Caco-2 (cell line): ENCODE measurements around the gene NRXN2. TPM values are rescaled to one million over a fixed set of nuclear protein-coding genes. Genes with fewer than 3 reads are reported as not detected.

ENCODE experiments used
- BruUV-seq: library from RNA; stranded (reverse); fragments of 400-500 nt; replicated peaks from 2 replicates; lab custom pipeline; 2021; lab: Mats Ljungman, UMichigan
- CTCF ChIA-PET: fragments of 300-600 bp; sonication (Branson Sonifier 250); formaldehyde crosslinking; loops from one replicate; lab custom pipeline; 2022; ENCODE audit warnings: antibody characterized with exemption; lab: Charles Lee
- POLR2A ChIA-PET: fragments of 300-600 bp; sonication (Branson Sonifier 250); formaldehyde crosslinking; loops from one replicate; lab custom pipeline; 2022; ENCODE audit warnings: antibody characterized with exemption; lab: Charles Lee
- DNase-seq, 2 experiments: peaks; one replicate each; pipeline versions ENCODE4 v3.0.0 to v3.0.0-alpha.2; 2020 to 2022
- H3K27me3 ChIP-seq: replicated peaks from 2 replicates; pipeline ENCODE4 v1.6.0; 2011; ENCODE audit warnings: low read length; ENCODE audit not compliant: control insufficient read depth, insufficient read depth
- H3K36me3 ChIP-seq: 2 replicates; pipeline ENCODE4 v1.5.1; 2011; ENCODE audit warnings: low read length; ENCODE audit not compliant: control insufficient read depth, insufficient read depth
- H3K4me1 ChIP-seq: fragments of 250-450 bp; sonication (Bioruptor Pico); 2 replicates; pipeline ENCODE4 v1.5.1; 2020; ENCODE audit warnings: mild to moderate bottlenecking
- H3K4me3 ChIP-seq: 2 replicates; pipeline ENCODE4 v1.5.1; 2011; ENCODE audit warnings: low read depth, mild to moderate bottlenecking, control low read depth, low read length
- H3K9me3 ChIP-seq: fragments of 250-450 bp; sonication (Bioruptor Pico); 2 replicates; pipeline ENCODE4 v1.5.1; 2020; ENCODE audit warnings: mild to moderate bottlenecking, moderate library complexity
- H3K27ac Mint-ChIP-seq: one replicate; pipeline ENCODE4 v1.8.0; 2022; ENCODE audit warnings: mixed read lengths; ENCODE audit not compliant: unreplicated experiment
- H3K27me3 Mint-ChIP-seq: one replicate; pipeline ENCODE4 v1.8.0; 2022; ENCODE audit warnings: mixed read lengths; ENCODE audit not compliant: insufficient read depth, unreplicated experiment
- H3K36me3 Mint-ChIP-seq: one replicate; pipeline ENCODE4 v1.8.0; 2022; ENCODE audit warnings: mild to moderate bottlenecking, mixed read lengths; ENCODE audit not compliant: insufficient read depth, unreplicated experiment
- H3K4me1 Mint-ChIP-seq: one replicate; pipeline ENCODE4 v1.8.0; 2022; ENCODE audit warnings: low read depth, mixed read lengths; ENCODE audit not compliant: unreplicated experiment
- H3K4me3 Mint-ChIP-seq: one replicate; pipeline ENCODE4 v1.8.0; 2022; ENCODE audit warnings: mild to moderate bottlenecking, moderate library complexity, mixed read lengths; ENCODE audit not compliant: unreplicated experiment
- H3K9me3 Mint-ChIP-seq: one replicate; pipeline ENCODE4 v1.8.0; 2022; ENCODE audit warnings: mixed read lengths; ENCODE audit not compliant: unreplicated experiment
- intact Hi-C: fragments of 100-400 bp; cut with micrococcal nuclease; formaldehyde crosslinking; loops from one replicate; pipeline ENCODE4 v1.10.0; 2022; ENCODE audit not compliant: unreplicated experiment
- total RNA-seq: library from RNA; stranded (reverse); gene quantifications from 2 replicates; pipeline ENCODE4 v1.2.3, GENCODE V29; 2022
- TF ChIP-seq, protein P1 (sequence below), 2 experiments: fragments of 200-600 bp in 1 of 2; IDR thresholded peaks; 1 replicate in 1 of 2; 2 replicates in 1 of 2; pipeline versions ENCODE4 v1.5.1 to v1.8.0; 2011 to 2022; ENCODE audit warnings: antibody characterized with exemption in 1 of 2, control low read depth in 1 of 2, inconsistent platforms in 1 of 2, low read depth in 1 of 2, low read length in 1 of 2, mild to moderate bottlenecking in 1 of 2, moderate library complexity in 1 of 2; ENCODE audit not compliant: insufficient read depth in 1 of 2, severe bottlenecking in 1 of 2, unreplicated experiment in 1 of 2

Gene NRXN2
- total RNA-seq, 1 experiment from 2014 or later = 7.6 TPM

- Mint-ChIP-seq H3K9me3 (no peaks in the 10 kb centered on the region), H3K4me1 (no peaks in the 10 kb centered on the region), H3K27ac (peak overlapping the region; percentile 19), H3K27me3 (no peaks in the 10 kb centered on the region), H3K36me3 (peaks cover 100% of the 10 kb centered on the region), H3K4me3 (no peak overlapping the region)
- CTCF ChIA-PET = no interaction called here
- DNase-seq = peak; percentile 43 to 48
- Histone ChIP-seq H3K36me3 (peaks cover 33% of the 10 kb centered on the region), H3K4me3 (no peak overlapping the region), H3K27me3 (no peaks in the 10 kb centered on the region), H3K4me1 (no peaks in the 10 kb centered on the region), H3K9me3 (no peaks in the 10 kb centered on the region)
- POLR2A ChIA-PET = interaction anchor here (0.9 kb wide), 1 partner anchor 13 kb away, joined by 3 read pairs; no protein-coding TSS in a partner anchor
- TF ChIP-seq, protein P1, sequence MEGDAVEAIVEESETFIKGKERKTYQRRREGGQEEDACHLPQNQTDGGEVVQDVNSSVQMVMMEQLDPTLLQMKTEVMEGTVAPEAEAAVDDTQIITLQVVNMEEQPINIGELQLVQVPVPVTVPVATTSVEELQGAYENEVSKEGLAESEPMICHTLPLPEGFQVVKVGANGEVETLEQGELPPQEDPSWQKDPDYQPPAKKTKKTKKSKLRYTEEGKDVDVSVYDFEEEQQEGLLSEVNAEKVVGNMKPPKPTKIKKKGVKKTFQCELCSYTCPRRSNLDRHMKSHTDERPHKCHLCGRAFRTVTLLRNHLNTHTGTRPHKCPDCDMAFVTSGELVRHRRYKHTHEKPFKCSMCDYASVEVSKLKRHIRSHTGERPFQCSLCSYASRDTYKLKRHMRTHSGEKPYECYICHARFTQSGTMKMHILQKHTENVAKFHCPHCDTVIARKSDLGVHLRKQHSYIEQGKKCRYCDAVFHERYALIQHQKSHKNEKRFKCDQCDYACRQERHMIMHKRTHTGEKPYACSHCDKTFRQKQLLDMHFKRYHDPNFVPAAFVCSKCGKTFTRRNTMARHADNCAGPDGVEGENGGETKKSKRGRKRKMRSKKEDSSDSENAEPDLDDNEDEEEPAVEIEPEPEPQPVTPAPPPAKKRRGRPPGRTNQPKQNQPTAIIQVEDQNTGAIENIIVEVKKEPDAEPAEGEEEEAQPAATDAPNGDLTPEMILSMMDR (IDR thresholded peaks at IDR 0.05; ENCODE audit: insufficient read depth in 1 of 2, low read depth in 1 of 2, low read length in 1 of 2, severe bottlenecking in 1 of 2, unreplicated experiment in 1 of 2) = peak in 1 of 2 experiments; percentile 48
- BruUV-seq = no TSS peak
- intact Hi-C loops = no loop called here
These were observed 42.4 kb upstream of the NRXN2 start for GRCh38 chr11:64765291-64765850.

DNA sequence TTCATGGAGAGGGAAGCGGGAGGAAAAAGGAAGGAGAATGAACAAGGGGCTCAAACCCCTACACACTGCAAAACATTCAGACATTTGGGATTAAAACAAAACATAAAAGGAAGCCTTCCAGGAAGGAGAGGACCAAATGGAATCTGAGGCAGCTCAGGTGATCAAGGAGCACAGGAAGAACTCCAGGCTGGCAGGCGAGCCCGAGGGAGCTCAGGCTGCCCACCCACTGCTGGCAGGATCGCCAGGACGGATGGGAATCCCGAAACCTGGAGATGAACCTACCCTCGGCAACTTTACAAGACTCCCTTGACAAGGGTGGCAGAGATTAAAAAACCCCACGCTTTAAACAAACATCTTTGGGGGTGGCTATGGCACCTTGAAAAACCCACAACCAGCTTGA lies 41.8 kb upstream of the NRXN2 start:
- Mint-ChIP-seq H3K27me3 (no peaks in the 10 kb centered on the region), H3K27ac (peak overlapping the region; percentile 19), H3K4me3 (no peak overlapping the region), H3K4me1 (no peaks in the 10 kb centered on the region), H3K9me3 (no peaks in the 10 kb centered on the region), H3K36me3 (peaks cover 100% of the 10 kb centered on the region)
- TF ChIP-seq, protein P1 (IDR thresholded peaks at IDR 0.05; ENCODE audit: insufficient read depth in 1 of 2, low read depth in 1 of 2, low read length in 1 of 2, severe bottlenecking in 1 of 2, unreplicated experiment in 1 of 2) = no peak
- peaks cover 27% of the 10 kb centered on the region for H3K36me3 ChIP-seq
- no peaks in the 10 kb centered on the region for H3K27me3 ChIP-seq
- H3K4me1 ChIP-seq = no peaks in the 10 kb centered on the region
- DNase-seq = no peak
- BruUV-seq = TSS peak; percentile 47
- no peaks in the 10 kb centered on the region for H3K9me3 ChIP-seq
- H3K4me3 ChIP-seq = no peak overlapping the region
- ChIA-PET CTCF (interaction anchor here (0.6 kb wide), 1 partner anchor 287 kb away, joined by 3 read pairs; no protein-coding TSS in a partner anchor), POLR2A (no interaction called here)
- intact Hi-C loops = no loop called here

GRCh38 chr11:64764040-64764611 lies 41.1 kb upstream of the NRXN2 start:
- Histone ChIP-seq H3K36me3 (peaks cover 25% of the 10 kb centered on the region), H3K27me3 (no peaks in the 10 kb centered on the region), H3K4me3 (no peak overlapping the region), H3K9me3 (no peaks in the 10 kb centered on the region), H3K4me1 (no peaks in the 10 kb centered on the region)
- TF ChIP-seq, protein P1 (IDR thresholded peaks at IDR 0.05; ENCODE audit: insufficient read depth in 1 of 2, low read depth in 1 of 2, low read length in 1 of 2, severe bottlenecking in 1 of 2, unreplicated experiment in 1 of 2) = no peak
- POLR2A ChIA-PET = interaction anchor here (1.4 kb wide), 1 partner anchor 14 kb away, joined by 5 read pairs; the partner anchor contains the start of gene SF1
- no peaks in the 10 kb centered on the region for H3K9me3 Mint-ChIP-seq
- no peaks in the 10 kb centered on the region for H3K4me1 Mint-ChIP-seq
- intact Hi-C loops = no loop called here
- CTCF ChIA-PET = interaction anchor here (0.6 kb wide), 2 partner anchors 286 to 348 kb away, joined by 3 read pairs; partner anchors contain the start of gene TM7SF2
- H3K27me3 Mint-ChIP-seq = no peaks in the 10 kb centered on the region
- BruUV-seq = no TSS peak
- no peak overlapping the region for H3K4me3 Mint-ChIP-seq
- H3K27ac Mint-ChIP-seq = no peak overlapping the region
- no peak for DNase-seq
- H3K36me3 Mint-ChIP-seq = peaks cover 100% of the 10 kb centered on the region
